Esophagus muscularis mucosa (tissue), 3 donors: Measurements from ENCODE around the gene C1QTNF7.

Source experiments
- POLR2A ChIP-seq: fragments of 450-650 bp; IDR thresholded peaks from one replicate; pipeline ENCODE4 v1.6.1; 2017; ENCODE audit warnings: antibody characterized with exemption, moderate library complexity, mild to moderate bottlenecking, low read depth
- POLR2AphosphoS5 ChIP-seq, 2 donors: sonication (generic); formaldehyde crosslinking; IDR thresholded peaks; one replicate each; pipeline ENCODE4 v1.6.1; 2017; ENCODE audit warnings: antibody characterized with exemption in 2 of 2
- TF ChIP-seq, protein P1 (sequence below), 3 experiments: fragments of 200-600 bp in 2 of 3; fragments of 450-650 bp in 1 of 3; sonication (generic) in 2 of 3; IDR thresholded peaks; one replicate each; pipeline ENCODE4 v1.5.1; 2017 to 2019; ENCODE audit warnings: antibody characterized with exemption in 3 of 3, mild to moderate bottlenecking in 2 of 3, moderate library complexity in 1 of 3

DNA sequence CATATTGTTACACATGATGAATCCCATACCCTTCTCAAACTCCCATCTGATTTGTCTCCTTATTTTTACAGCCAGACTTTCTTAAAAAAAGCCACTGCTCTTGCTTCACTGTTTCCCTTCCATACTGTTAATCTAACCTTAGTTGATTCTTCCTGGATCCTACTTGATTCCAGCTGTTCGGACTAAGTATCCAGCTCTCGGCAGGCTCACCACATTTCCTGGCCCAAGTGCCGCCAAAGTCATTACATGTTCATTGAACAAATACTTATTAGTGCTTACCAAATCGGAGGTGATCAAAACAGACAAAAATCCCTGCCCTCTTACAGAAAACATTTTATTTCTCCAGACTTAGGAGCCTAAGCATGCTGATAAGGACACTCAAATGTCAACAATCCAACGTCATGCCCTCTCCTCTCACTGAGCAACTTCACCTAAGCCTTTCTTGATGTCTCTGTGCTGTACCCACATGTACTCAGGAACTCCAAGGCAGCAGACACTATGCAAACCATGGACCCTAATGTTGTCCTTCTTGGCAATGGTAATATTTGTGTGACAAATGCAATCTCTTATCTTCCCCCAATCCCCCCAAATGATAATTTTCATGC, 45.1 kb upstream of the C1QTNF7 start:
- TF ChIP-seq, protein P1, sequence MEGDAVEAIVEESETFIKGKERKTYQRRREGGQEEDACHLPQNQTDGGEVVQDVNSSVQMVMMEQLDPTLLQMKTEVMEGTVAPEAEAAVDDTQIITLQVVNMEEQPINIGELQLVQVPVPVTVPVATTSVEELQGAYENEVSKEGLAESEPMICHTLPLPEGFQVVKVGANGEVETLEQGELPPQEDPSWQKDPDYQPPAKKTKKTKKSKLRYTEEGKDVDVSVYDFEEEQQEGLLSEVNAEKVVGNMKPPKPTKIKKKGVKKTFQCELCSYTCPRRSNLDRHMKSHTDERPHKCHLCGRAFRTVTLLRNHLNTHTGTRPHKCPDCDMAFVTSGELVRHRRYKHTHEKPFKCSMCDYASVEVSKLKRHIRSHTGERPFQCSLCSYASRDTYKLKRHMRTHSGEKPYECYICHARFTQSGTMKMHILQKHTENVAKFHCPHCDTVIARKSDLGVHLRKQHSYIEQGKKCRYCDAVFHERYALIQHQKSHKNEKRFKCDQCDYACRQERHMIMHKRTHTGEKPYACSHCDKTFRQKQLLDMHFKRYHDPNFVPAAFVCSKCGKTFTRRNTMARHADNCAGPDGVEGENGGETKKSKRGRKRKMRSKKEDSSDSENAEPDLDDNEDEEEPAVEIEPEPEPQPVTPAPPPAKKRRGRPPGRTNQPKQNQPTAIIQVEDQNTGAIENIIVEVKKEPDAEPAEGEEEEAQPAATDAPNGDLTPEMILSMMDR (IDR thresholded peaks at IDR 0.05) = no peak
- TF ChIP-seq POLR2AphosphoS5 (IDR thresholded peaks at IDR 0.05) (no peak), POLR2A (no peak)
